Hepatic stellate cell (primary cell): Measurements from ENCODE around the gene PER2.
"Not testable (repeated sequence)": the region's sequence is repeated elsewhere in the genome, so short reads cannot be mapped to it uniquely, and the experiment has no call there.

ENCODE experiments used
- DNase-seq: peaks from one replicate; pipeline ENCODE4 v3.0.0; 2011; ENCODE audit warnings: low spot score

Gene PER2

DNA sequence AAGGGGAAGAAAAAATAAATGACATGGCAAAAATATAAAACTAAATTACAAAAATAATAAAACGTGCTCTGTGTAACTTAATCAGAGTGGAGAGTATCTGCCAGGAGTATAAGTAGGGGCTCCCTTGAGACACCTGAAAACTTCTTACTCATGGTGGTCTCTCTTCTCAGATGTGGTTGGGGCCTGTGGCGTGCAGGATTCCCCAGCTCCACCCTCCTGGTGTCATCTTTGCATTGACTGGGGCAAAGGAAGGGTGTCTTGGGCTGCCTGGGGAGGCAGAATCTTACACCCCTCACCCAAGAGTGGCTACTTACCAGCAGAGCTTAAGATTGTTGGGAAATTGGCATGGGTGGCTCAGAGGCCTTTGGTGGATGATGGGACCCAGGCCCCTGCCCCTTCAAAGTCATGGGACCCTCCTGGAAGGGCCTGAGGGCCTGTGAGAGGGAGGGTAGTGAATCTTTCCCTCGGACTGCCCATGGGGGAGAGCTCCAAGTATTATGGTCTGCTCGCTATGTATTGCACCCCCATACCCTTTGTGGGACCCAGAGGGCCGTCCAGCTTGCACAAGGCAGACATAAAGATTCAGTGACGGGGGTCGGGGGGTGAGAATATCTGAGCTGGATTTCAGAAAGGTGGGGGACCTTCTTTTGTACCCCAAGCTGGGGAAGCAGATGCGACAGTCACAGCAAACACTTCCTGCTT is 25.0 kb upstream of the PER2 start:
- no peak for DNase-seq

DNA sequence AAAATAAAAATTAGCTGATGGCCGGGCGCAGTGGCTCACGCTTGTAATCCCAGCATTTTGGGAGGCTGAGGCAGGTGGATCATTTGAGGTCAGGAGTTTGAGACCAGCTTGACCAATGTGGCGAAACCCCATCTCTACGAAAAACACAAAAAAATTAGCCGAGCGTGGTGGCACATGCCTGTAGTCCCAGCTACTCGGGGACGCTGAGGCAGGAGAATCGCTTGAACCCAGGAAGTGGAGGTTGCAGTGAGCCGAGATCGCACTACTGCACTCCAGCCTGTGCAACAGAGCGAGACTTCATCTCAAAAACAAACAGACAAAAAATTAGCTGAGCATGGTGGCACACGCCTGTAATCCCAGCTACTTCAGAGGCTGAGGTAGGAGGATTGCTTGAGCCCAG is 22.3 kb upstream of the PER2 start:
- DNase-seq = not testable (repeated sequence)

DNA sequence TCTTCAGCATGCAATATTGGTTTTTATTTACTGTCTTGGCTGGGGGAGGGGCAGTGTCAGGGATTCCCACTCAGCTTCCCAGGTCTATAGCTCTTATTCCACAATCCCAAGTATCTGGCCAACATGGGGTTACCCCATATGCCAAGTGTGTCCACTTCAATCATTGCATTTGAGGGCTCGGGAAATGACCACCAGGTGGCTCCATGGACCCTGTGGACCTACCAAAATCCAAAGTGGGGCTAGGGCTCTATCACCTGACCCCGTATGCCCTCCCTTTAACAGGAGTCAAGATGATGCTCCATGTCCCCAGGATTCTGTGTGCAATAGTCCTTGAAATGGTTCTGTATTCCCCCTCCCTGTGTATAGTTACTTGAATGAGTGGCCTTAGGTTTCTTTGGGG is 19.8 kb upstream of the PER2 start:
- DNase-seq = no peak

DNA sequence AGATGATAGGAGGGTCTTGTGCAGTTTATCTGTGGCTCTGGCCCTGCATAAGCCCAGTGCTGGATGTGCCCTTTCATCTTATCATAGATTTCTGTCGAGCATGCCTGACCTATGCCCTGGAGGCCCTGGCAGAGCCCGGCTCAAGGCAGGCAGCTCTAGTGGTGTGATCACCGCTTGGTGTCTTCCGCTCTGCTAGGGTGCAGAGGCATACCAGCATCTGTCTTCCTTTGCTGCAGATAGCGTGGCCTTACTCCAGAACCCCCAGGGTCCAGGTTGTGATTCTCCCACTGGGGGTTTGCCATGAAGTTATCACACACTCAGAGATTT is 18.2 kb upstream of the PER2 start:
- no peak for DNase-seq

DNA sequence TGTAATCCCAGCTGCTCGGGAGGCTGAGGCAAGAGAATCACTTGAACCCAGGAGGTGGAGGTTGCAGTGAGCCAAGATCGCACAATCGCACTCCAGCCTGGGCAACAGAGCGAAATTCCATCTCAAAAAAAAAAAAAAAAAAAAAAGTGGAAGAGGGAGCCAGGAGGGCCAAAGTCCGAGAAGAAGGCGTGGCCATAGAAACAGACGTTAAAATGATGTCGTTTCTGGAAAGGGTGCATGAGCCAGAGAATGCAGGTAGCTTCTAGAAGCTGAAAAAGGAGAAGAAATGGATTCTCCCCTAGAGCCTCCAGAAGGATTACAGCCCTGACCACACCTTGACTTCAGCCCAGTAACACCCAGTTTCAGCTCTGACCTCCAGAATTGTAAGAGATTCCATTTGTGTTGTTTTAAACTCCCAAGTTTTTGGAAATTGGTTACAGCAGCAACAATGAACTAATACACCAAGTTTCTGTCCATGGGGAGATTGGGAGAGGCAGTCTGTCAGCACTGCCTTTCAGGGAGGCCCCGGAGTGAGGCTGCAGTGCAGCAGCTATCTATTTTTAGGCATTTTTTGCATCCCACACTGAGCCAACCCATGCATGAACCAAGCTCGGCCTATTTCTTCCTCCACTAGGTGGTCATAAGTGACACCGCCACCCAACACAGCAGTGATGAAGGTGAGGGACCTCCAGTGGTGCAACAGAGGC is 17.7 kb upstream of the PER2 start:
- no peak for DNase-seq

DNA sequence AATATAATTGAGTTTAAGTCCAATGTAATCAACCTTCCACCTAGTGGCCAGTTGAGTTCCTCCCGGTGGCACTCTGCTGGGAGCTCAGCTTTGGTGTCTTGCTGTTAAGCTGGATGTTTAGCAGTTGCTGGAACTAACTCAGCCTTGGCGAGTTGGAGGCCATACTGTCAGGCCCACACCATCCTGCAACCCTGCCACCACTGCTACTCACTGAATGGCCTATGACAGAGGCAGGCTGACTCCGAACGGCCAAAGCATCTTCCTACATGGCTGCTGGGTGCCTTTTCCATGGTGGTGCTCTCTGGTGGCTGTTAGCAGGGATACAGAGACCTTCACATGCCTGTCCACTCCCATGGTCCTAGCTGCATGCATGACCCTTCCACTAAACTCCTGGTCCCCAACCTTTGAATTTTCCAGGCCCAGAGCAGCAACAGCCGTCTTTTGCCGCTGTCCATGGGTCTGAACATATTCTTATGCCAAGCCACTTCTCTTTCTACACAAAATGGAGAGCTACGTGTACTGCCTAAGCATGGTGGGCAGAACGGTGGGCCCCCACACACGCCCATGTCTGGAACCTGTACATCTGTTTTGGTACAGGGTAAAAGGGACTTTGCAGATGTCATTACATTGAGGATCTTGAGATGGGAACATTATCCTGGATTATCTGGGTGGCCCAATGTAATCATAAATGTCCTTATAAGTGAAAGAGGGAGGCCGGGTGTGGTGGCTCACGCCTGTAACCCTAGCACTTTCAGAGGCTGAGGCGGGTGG is 16.9 kb upstream of the PER2 start:
- no peak for DNase-seq

DNA sequence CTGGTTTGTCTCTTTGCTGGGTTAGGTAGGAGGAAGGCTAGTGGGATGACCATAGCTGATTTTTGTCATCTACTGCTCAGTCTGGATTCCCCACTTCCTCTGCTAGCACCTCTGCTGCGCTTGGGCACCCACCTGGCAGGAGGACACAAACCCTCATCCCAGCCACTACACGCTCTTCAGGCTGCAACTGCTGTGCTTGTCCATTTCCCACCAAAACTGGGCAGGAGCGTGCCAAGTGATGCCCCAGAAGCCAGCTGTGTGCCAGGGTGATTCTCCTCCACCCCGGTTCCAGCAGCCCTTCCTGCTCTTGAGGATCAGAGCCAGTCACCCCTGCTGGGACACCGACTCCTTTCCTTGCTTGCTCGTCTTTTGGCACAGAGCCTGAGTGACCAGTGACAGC is 15.7 kb upstream of the PER2 start:
- no peak for DNase-seq

DNA sequence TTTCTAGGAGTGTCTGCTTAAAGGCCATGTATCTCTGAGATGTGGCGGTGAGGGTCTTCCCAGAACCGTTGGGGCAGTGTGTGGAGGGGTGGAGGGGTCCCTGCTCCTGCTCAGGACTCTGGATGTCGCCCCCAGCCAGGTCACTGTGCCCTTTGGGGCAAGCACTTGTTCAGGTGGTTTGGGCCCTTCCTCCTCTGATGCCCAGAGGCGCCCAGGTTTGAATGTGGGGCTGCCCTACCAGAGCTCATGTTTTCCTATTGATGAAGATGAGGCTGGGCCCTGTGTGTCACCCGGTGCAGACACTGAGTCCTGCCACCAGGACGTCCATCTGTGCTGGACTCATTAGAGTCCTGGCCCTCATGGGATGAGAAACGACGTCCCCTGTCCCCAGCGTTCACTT is 14.3 kb upstream of the PER2 start:
- DNase-seq = no peak

DNA sequence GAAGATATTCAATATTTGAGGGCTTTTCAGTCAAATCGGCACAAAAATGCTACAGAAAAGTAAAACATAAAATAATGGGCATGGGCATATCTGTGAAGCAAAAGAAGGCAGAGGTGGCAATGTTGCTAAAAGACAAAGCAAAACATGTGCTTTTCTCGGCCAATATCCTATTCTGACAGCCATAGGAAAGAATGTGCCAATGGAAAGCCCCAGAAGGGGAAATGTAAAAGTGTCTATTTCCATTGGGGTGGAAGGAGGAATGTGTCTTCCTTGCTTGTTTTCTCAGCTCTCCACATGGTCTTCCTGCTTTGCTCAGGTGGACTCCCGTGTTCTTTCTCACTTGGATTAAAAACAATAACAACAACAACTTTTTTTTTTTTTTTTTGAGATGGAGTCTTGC is 13.7 kb upstream of the PER2 start:
- no peak for DNase-seq

DNA sequence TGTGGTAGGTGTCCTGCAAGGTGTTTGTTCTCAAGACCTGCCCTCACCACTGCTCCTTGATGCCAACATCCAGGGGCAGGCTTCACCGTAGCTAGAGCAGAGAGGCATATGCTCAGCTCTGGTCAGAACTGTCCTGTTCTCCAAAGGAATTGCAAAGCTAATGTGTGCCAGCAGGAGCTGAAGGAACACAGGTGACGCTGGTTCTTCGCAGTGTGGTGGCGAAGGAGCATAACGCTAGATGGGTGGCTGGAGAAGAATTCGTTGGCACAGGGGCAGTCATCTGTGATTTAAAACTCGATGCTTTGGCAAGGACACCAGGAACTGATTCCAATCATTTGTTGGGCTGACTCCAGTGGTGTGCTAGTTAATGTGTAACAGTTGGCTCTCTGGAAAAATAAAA is 11.4 kb upstream of the PER2 start:
- no peak for DNase-seq

DNA sequence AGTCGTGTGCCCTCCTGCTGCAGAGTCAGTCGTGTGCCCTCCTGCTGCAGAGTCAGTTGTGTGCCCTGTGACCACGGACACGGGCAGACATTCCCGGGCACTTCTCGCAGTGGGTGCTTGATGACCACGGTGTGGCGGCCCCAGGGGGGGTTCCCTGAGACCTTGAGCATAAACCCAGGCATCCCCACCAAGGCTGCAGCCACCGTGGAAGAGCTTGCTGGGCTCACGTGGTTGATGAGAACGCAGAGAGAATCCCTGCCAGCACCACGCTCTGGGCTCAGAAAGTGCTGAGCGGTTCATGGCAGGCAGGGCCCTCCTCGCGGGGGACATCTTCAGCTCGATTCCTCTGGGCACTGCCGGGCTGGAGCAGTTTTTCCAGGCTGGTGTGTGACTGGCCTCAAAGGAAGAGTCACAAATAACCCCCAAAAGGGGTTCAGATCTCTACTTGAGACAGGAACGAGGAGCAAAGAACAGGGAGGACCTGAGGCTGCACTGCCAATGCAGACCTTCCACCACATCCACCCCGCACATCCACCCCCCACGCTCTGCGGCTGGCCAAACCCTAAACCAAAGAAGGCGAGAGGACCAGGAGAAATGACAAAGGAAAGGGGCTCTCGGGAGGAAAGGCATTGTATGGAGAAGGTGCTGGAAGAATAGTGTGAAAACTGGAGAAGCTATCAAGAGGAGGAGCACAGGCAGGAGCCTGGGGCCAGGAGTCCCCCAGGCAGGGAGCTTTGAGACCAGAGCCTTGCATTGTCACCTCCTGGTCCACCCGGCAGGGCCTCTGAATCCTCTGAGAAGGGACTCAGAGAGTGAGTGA is 8.4 kb upstream of the PER2 start:
- no peak for DNase-seq

DNA sequence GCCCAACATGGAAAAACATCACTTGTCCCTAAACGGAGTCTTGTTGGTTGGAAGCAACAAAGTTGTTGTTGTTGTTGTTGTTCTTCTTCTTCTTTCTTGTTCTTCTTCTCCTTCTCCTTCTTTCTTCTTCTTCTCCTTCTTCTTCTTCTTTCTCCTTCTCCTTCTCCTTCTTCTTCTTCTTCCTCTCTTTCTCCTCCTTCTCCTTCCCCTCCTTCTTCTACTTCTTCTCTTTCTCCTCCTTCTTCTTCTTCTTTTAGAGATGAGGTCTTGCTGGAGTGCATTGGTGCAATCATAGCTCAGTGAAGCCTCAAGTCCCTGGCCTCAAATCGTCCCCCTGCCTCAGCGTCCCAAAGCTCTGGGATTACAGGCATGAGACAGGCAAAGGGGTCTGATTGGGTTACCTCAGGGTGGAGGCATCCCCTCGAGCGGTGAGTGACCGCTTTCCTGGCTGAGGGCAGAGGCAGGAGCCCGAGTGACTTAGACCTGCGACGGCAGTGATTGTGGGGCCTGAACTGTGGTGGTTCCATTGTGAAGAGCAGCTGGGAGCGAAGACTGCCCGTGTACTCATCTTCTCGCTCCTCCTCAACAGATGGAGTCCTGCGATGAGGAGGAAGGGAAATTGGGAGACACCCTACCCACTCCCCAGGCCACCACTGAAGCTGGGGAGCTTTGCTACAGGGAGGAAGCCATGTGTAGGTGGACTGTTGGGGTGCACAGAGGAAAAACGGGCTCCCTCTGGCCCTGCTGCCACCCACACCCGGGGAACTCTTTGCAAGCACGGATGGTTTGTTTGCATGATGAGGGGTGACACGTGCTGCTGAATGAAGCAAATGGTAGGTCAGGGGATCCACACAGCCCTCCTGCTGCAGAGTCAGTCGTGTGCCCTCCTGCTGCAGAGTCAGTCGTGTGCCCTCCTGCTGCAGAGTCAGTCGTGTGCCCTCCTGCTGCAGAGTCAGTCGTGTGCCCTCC is 7.0 kb upstream of the PER2 start:
- no peak for DNase-seq

DNA sequence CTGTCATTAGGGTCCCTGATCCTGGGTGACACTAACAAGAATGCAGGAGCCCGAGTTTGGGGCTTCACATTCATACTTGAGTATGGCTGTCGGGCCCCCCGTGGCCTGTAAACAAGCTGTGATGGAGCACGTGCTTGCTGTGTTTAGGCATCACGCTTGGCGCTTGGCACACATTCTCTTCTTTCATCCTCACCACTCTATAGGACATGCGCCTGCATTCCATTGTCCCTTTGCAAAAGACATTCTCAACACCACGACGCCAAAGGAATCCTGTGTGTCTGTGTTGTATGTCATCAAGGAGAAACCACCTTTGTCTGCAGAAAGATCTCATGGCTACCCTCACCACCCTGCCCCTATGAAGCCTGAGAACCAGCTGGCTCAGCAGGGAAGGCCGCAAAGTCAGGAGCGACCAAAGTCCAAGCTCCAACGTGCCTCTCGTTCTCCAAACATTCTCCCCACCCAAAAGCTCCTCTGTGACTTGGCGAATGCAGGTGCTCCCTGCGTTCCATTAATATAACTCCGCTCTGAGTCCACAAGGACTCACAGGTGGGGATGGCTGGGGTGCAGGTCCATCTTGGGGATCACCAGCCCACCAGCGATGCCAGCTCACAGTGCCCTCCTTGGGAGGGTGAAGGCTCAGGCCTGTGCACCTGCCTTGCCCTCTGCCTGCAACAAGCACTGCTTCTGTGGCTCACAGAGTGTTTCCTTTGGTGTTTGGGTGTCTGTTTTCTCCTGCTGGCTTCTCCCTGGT is 6.2 kb upstream of the PER2 start:
- DNase-seq = no peak

DNA sequence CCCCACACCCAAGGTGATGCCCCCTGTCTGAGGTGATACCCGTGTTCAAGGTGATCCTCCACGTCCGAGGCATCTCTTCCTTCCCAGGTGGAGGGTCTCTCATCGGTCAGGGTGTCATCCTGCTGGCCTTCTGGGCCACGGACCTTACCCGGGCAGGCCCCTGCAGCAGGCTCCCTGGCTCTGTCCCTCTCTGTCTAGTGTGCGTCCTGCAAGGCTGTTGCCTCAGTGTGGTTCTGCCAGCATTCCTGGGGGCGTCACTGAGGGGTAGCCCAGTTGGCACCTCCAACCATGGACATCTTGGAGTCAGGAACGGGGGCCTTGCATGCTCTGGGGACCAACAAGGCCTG is 5.6 kb upstream of the PER2 start:
- no peak for DNase-seq

DNA sequence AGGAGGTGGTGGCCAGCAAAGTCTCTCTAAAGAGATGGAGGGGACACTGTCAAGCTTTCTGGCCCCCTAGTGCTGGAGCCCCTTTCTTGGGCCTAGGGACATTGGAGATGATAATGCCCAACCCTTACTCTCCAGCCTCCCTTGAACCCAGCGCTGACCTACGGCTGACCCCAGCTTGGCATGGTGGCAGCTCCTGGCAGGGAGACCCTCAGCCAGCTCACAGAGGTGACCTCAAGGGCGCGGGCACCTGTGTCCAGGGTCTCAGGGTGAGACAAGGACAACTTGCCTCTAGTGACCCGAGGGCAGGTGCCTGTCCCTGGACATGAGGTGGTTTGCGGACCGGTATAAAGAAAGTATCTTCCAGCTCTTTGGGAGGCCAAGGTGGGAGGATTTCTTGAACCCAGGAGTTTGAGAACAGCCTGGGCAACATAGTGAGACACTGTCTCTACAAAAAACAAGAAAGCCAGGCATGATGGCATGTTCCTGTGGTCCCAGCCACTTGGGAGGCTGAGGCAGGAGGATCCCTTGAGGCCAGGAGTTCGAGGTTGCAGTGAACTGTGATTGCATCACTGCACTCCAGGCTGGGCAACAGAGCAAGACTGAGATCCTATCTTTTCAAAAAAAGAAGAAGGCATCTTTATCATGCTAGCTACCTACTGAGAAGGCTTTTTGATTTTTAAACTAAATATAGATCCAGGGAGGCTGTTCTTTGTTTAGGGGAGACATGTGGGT is 3.3 kb upstream of the PER2 start:
- no peak for DNase-seq

DNA sequence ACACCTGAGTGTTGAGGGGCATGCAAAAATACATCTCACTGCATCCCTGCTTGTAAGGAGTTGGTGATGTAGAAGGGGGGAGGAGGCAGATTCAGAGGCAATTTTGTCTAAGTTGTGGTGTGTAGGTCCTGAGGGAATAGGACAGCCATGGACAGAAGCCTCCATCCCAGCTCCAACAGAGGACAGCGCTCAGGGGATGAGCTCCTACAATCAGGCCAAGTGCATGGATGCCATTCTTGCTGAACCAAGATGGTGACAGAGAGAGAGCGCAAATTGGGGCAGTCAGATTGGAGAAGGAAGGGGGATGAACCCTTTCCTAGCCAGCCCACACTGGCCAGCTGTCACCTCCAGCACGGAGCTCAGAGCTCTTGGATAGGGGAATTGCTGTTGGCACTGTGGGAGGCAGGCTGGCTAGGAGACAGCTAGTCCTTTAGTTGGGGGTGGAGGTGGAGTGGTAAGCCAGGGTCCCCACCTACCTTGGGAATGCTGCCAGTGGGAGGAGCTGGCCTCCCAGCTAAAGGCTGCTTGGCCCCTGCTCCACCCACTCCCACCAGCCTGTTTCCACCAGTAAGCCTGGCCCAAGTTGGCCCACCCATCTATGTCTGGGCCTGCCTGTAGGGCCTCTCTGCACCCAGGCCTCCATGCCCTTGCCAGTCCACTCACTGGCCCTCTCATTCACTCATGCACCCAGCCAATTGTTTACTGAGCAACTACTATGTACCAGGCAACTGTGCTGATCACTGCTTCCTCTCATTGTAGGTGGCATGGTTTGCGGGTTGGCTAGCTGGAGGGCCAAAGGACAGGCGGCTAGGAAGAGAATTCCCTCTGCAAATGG is 2.5 kb upstream of the PER2 start:
- DNase-seq = no peak

DNA sequence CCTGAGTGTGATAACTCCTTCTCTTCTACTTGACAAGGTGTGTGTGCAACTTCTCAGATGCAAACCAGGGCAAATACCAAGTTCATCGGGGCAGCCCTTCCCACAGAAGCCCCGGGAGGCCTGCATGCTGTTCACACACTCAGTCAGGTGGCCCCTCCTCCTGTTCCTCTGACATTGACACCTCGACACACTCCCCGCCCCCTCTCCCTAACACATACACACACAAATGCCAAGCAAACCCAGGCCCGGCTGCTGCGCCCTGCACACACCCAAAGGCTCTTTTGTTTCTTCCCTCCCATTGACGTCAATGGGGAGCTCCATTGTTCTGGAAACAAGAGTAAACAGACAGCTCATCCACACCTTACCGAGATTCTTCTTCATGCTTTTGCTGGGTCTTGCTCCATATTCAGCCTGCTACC is 1.7 kb upstream of the PER2 start:
- DNase-seq = no peak

DNA sequence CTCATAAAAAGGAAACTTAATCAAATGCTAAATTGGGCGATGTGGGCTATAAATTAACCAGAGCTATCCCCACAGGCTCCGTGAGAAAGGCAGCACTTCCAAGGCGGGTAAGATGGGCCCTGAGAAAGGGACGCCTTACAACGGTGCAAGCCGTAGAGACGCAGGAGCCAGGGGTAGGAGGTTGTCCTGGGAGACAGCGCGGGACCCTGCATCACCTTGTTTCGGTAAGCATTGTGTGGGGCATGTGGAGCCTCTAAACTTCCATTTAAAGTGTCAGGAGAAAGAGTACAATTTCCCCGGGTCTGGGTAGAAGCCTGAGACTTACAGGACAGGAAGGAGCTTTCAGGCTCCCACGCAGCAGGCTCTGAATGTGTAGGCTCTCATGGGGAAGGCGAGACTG is 1.2 kb upstream of the PER2 start:
- DNase-seq = no peak
